Central memory CD8-positive, alpha-beta T cell (primary cell): ENCODE results near the gene PEF1.
A peak's percentile ranks its signal among the peaks of the same experiment; 100 is the strongest.

Experiments used
- ATAC-seq: fragments of 150-1000 bp; cut with Tn5 transposase; replicated peaks from 2 replicates; pipeline ENCODE4 v1.10.0; 2022; ENCODE audit warnings: mild to moderate bottlenecking, moderate FRiP score, moderate number of reproducible peaks; ENCODE audit not compliant: poor library complexity, severe bottlenecking; ENCODE audit errors: extremely low read depth
- DNase-seq, 2 donors: peaks; one replicate each; pipeline ENCODE4 v3.0.0; 2021; ENCODE audit warnings: low spot score in 2 of 2
- H3K27ac Mint-ChIP-seq: one replicate; pipeline ENCODE4 v1.8.0; 2022; ENCODE audit warnings: low read depth, mild to moderate bottlenecking, moderate library complexity, mixed read lengths
- H3K27me3 Mint-ChIP-seq: one replicate; pipeline ENCODE4 v1.8.0; 2022; ENCODE audit warnings: mixed read lengths
- H3K36me3 Mint-ChIP-seq: one replicate; pipeline ENCODE4 v1.8.0; 2022; ENCODE audit warnings: mild to moderate bottlenecking, moderate library complexity, mixed read lengths; ENCODE audit not compliant: insufficient read depth
- H3K4me1 Mint-ChIP-seq: one replicate; pipeline ENCODE4 v1.8.0; 2022; ENCODE audit warnings: mixed read lengths
- H3K4me3 Mint-ChIP-seq: one replicate; pipeline ENCODE4 v1.8.0; 2022; ENCODE audit warnings: mild to moderate bottlenecking, moderate library complexity, mixed read lengths
- H3K9me3 Mint-ChIP-seq: one replicate; pipeline ENCODE4 v1.8.0; 2022; ENCODE audit warnings: mixed read lengths

PEF1 gene

GRCh38 chr1:31679091-31679490 lies 34.4 kb upstream of the PEF1 start:
- no peak overlapping the region for H3K27ac Mint-ChIP-seq
- no peak for ATAC-seq
- peaks cover 31% of the 10 kb centered on the region for H3K27me3 Mint-ChIP-seq
- H3K9me3 Mint-ChIP-seq: no peaks in the 10 kb centered on the region
- peaks cover 2% of the 10 kb centered on the region for H3K36me3 Mint-ChIP-seq
- no peak overlapping the region for H3K4me3 Mint-ChIP-seq
- DNase-seq: no peak
- H3K4me1 Mint-ChIP-seq: no peaks in the 10 kb centered on the region

GRCh38 chr1:31678681-31679080 lies 34.0 kb upstream of the PEF1 start:
- Mint-ChIP-seq H3K27me3 (peaks cover 27% of the 10 kb centered on the region), H3K4me1 (no peaks in the 10 kb centered on the region), H3K27ac (no peak overlapping the region), H3K9me3 (no peaks in the 10 kb centered on the region), H3K4me3 (no peak overlapping the region), H3K36me3 (peaks cover 2% of the 10 kb centered on the region)
- ATAC-seq (no peak), DNase-seq (no peak)

- Mint-ChIP-seq H3K27me3 (peaks cover 26% of the 10 kb centered on the region), H3K36me3 (peaks cover 2% of the 10 kb centered on the region), H3K9me3 (no peaks in the 10 kb centered on the region), H3K4me1 (no peaks in the 10 kb centered on the region), H3K27ac (no peak overlapping the region), H3K4me3 (no peak overlapping the region)
- DNase-seq (no peak), ATAC-seq (no peak)
Observed at GRCh38 chr1:31677949-31678348, 33.3 kb upstream of the PEF1 start.

GRCh38 chr1:31677401-31677800 lies 32.7 kb upstream of the PEF1 start:
- no peak for DNase-seq
- no peak overlapping the region for H3K4me3 Mint-ChIP-seq
- H3K4me1 Mint-ChIP-seq: no peaks in the 10 kb centered on the region
- H3K27ac Mint-ChIP-seq: no peak overlapping the region
- peaks cover 2% of the 10 kb centered on the region for H3K36me3 Mint-ChIP-seq
- ATAC-seq: no peak
- no peaks in the 10 kb centered on the region for H3K9me3 Mint-ChIP-seq
- H3K27me3 Mint-ChIP-seq: peaks cover 26% of the 10 kb centered on the region

- ATAC-seq (no peak), DNase-seq (no peak)
- Mint-ChIP-seq H3K4me1 (no peaks in the 10 kb centered on the region), H3K9me3 (no peaks in the 10 kb centered on the region), H3K36me3 (peaks cover 2% of the 10 kb centered on the region), H3K27ac (no peak overlapping the region), H3K27me3 (peaks cover 38% of the 10 kb centered on the region), H3K4me3 (no peak overlapping the region)
Observed at GRCh38 chr1:31675756-31676155, 31.1 kb upstream of the PEF1 start.

GRCh38 chr1:31675161-31675560 lies 30.5 kb upstream of the PEF1 start:
- H3K4me3 Mint-ChIP-seq: no peak overlapping the region
- DNase-seq: no peak
- H3K9me3 Mint-ChIP-seq: no peaks in the 10 kb centered on the region
- H3K36me3 Mint-ChIP-seq: peaks cover 2% of the 10 kb centered on the region
- ATAC-seq: no peak
- H3K27me3 Mint-ChIP-seq: peaks cover 44% of the 10 kb centered on the region
- H3K4me1 Mint-ChIP-seq: peaks cover 3% of the 10 kb centered on the region
- H3K27ac Mint-ChIP-seq: no peak overlapping the region

GRCh38 chr1:31674626-31675025 lies 29.9 kb upstream of the PEF1 start:
- Mint-ChIP-seq H3K4me1 (peaks cover 7% of the 10 kb centered on the region), H3K36me3 (peaks cover 3% of the 10 kb centered on the region), H3K27ac (no peak overlapping the region), H3K27me3 (peaks cover 49% of the 10 kb centered on the region), H3K9me3 (no peaks in the 10 kb centered on the region), H3K4me3 (no peak overlapping the region)
- DNase-seq (no peak), ATAC-seq (no peak)

GRCh38 chr1:31673433-31673832 lies 28.8 kb upstream of the PEF1 start:
- peaks cover 61% of the 10 kb centered on the region for H3K27me3 Mint-ChIP-seq
- no peak overlapping the region for H3K27ac Mint-ChIP-seq
- H3K9me3 Mint-ChIP-seq: no peaks in the 10 kb centered on the region
- peaks cover 7% of the 10 kb centered on the region for H3K4me1 Mint-ChIP-seq
- H3K4me3 Mint-ChIP-seq: no peak overlapping the region
- H3K36me3 Mint-ChIP-seq: peaks cover 3% of the 10 kb centered on the region
- ATAC-seq: no peak
- DNase-seq: no peak

GRCh38 chr1:31672986-31673385 lies 28.3 kb upstream of the PEF1 start:
- H3K9me3 Mint-ChIP-seq: no peaks in the 10 kb centered on the region
- H3K4me1 Mint-ChIP-seq: peaks cover 7% of the 10 kb centered on the region
- ATAC-seq (no peak), DNase-seq (no peak)
- H3K27me3 Mint-ChIP-seq: peaks cover 60% of the 10 kb centered on the region
- H3K27ac Mint-ChIP-seq: no peak overlapping the region
- H3K4me3 Mint-ChIP-seq: no peak overlapping the region
- peaks cover 3% of the 10 kb centered on the region for H3K36me3 Mint-ChIP-seq

GRCh38 chr1:31671561-31672201 lies 27.0 kb upstream of the PEF1 start:
- peaks cover 7% of the 10 kb centered on the region for H3K4me1 Mint-ChIP-seq
- peaks cover 52% of the 10 kb centered on the region for H3K27me3 Mint-ChIP-seq
- no peak overlapping the region for H3K4me3 Mint-ChIP-seq
- no peak for DNase-seq
- peaks cover 3% of the 10 kb centered on the region for H3K36me3 Mint-ChIP-seq
- H3K9me3 Mint-ChIP-seq: no peaks in the 10 kb centered on the region
- no peak for ATAC-seq
- no peak overlapping the region for H3K27ac Mint-ChIP-seq

- Mint-ChIP-seq H3K27me3 (peaks cover 52% of the 10 kb centered on the region), H3K9me3 (no peaks in the 10 kb centered on the region), H3K4me1 (peaks cover 7% of the 10 kb centered on the region), H3K4me3 (no peak overlapping the region), H3K36me3 (peaks cover 3% of the 10 kb centered on the region), H3K27ac (no peak overlapping the region)
- ATAC-seq (no peak), DNase-seq (no peak)
Observed at GRCh38 chr1:31671147-31671546, 26.5 kb upstream of the PEF1 start.

GRCh38 chr1:31670593-31670964 lies 25.9 kb upstream of the PEF1 start:
- peak overlapping the region; percentile 64 for H3K4me3 Mint-ChIP-seq
- DNase-seq: no peak
- H3K36me3 Mint-ChIP-seq: peaks cover 3% of the 10 kb centered on the region
- peaks cover 7% of the 10 kb centered on the region for H3K4me1 Mint-ChIP-seq
- no peak for ATAC-seq
- H3K27me3 Mint-ChIP-seq: peaks cover 48% of the 10 kb centered on the region
- H3K9me3 Mint-ChIP-seq: no peaks in the 10 kb centered on the region
- H3K27ac Mint-ChIP-seq: no peak overlapping the region

- Mint-ChIP-seq H3K27me3 (peaks cover 42% of the 10 kb centered on the region), H3K4me3 (peak overlapping the region; percentile 64), H3K36me3 (peaks cover 1% of the 10 kb centered on the region), H3K9me3 (no peaks in the 10 kb centered on the region), H3K27ac (no peak overlapping the region), H3K4me1 (peaks cover 7% of the 10 kb centered on the region)
- DNase-seq: no peak
- ATAC-seq: no peak
Observed at GRCh38 chr1:31669786-31670592, 25.3 kb upstream of the PEF1 start.
